Naive thymus-derived CD4-positive, alpha-beta T cell (primary cell): ENCODE results near the gene SELENOO. TPM values are rescaled to one million over a fixed set of nuclear protein-coding genes. Genes with fewer than 3 reads are reported as not detected.
A peak's percentile ranks its signal among the peaks of the same experiment; 100 is the strongest.

ENCODE experiments used
- ATAC-seq: fragments of 150-1000 bp; cut with Tn5 transposase; 2 replicates; pipeline ENCODE4 v1.10.0; 2021; ENCODE audit warnings: mild to moderate bottlenecking, moderate library complexity
- CTCF ChIA-PET: fragments of 350-600 bp; sonication (Branson Sonifier 250); formaldehyde crosslinking; loops from one replicate; lab custom pipeline; 2021; ENCODE audit warnings: antibody characterized with exemption; lab: Charles Lee
- POLR2A ChIA-PET: fragments of 350-600 bp; sonication (Branson Sonifier 250); formaldehyde crosslinking; loops from one replicate; lab custom pipeline; 2021; ENCODE audit warnings: antibody characterized with exemption, inconsistent platforms; lab: Charles Lee
- DNase-seq, 9 donors: peaks; one replicate each; pipeline versions ENCODE4 v3.0.0 to v3.0.0-alpha.2; 2020 to 2022; ENCODE audit warnings: mixed read lengths in 1 of 9
- H3K27ac ChIP-seq: one replicate; pipeline ENCODE4 v1.7.0; 2013; ENCODE audit warnings: mild to moderate bottlenecking, low read depth, low read length, moderate library complexity
- H3K27me3 ChIP-seq, 2 donors: one replicate each; pipeline ENCODE4 v1.7.0; 2013; ENCODE audit warnings: low read length in 2 of 2, mild to moderate bottlenecking in 2 of 2, moderate library complexity in 2 of 2; ENCODE audit not compliant: control insufficient read depth in 2 of 2, insufficient read depth in 2 of 2
- H3K36me3 ChIP-seq, 3 experiments: 1 replicate in 2 of 3; 2 replicates in 1 of 3; pipeline ENCODE4 v1.7.0; 2013; ENCODE audit warnings: low read length in 3 of 3, mild to moderate bottlenecking in 3 of 3, moderate library complexity in 1 of 3; ENCODE audit not compliant: insufficient read depth in 3 of 3, control insufficient read depth in 2 of 3
- H3K4me1 ChIP-seq, 2 donors: one replicate each; pipeline ENCODE4 v1.7.0; 2013; ENCODE audit warnings: low read length in 2 of 2, mild to moderate bottlenecking in 2 of 2, moderate library complexity in 1 of 2; ENCODE audit not compliant: control insufficient read depth in 2 of 2, insufficient read depth in 2 of 2
- H3K4me3 ChIP-seq: 2 replicates; pipeline ENCODE4 v1.7.0; 2013; ENCODE audit warnings: mild to moderate bottlenecking, low read length
- H3K9me3 ChIP-seq, 3 experiments: 1 replicate in 2 of 3; 2 replicates in 1 of 3; pipeline ENCODE4 v1.7.0; 2013; ENCODE audit warnings: low read length in 3 of 3; ENCODE audit not compliant: control insufficient read depth in 2 of 3
- H3K27ac Mint-ChIP-seq, 9 donors: one replicate each; pipeline ENCODE4 v1.8.0; 2020 to 2022; ENCODE audit warnings: mixed read lengths in 9 of 9, mild to moderate bottlenecking in 8 of 9, moderate library complexity in 5 of 9, inconsistent platforms in 2 of 9
- H3K27me3 Mint-ChIP-seq, 5 donors: one replicate each; pipeline ENCODE4 v1.8.0; 2021 to 2022; ENCODE audit warnings: mixed read lengths in 5 of 5, mild to moderate bottlenecking in 1 of 5
- H3K36me3 Mint-ChIP-seq, 5 donors: one replicate each; pipeline ENCODE4 v1.8.0; 2020 to 2022; ENCODE audit warnings: mixed read lengths in 5 of 5, mild to moderate bottlenecking in 3 of 5, inconsistent platforms in 1 of 5
- H3K4me1 Mint-ChIP-seq, 7 donors: one replicate each; pipeline ENCODE4 v1.8.0; 2020 to 2022; ENCODE audit warnings: mixed read lengths in 7 of 7, mild to moderate bottlenecking in 3 of 7, inconsistent platforms in 1 of 7
- H3K4me3 Mint-ChIP-seq, 10 donors: one replicate each; pipeline ENCODE4 v1.8.0; 2020 to 2022; ENCODE audit warnings: mild to moderate bottlenecking in 10 of 10, mixed read lengths in 10 of 10, moderate library complexity in 6 of 10, inconsistent platforms in 2 of 10
- H3K9me3 Mint-ChIP-seq, 11 donors: one replicate each; pipeline ENCODE4 v1.8.0; 2020 to 2022; ENCODE audit warnings: mixed read lengths in 11 of 11, mild to moderate bottlenecking in 4 of 11, inconsistent platforms in 1 of 11, moderate library complexity in 1 of 11
- intact Hi-C, 2 donors: fragments of 100-400 bp; cut with micrococcal nuclease; formaldehyde crosslinking; loops; one replicate each; pipeline ENCODE4 v1.15.1; 2023
- polyA plus RNA-seq, 2 donors: library from polyadenylated mRNA; unstranded; fragments of 300-500 nt; fragmentation: Illumina TruSeq; gene quantifications; one replicate each; pipeline ENCODE4 v1.2.3, GENCODE V29; 2021
- total RNA-seq, 6 experiments: library from RNA in 5 of 6; stranded (reverse) in 5 of 6; gene quantifications; 1 replicate in 5 of 6; 2 replicates in 1 of 6; pipeline ENCODE4 v1.2.3 and lab custom pipeline; 2021 to 2026

SELENOO gene
- total and polyA plus RNA-seq, 7 experiments from 2014 or later, result 3.4 to 36.6 (median 30.6) TPM

GRCh38 chr22:50171965-50172421 lies 28.8 kb upstream of the SELENOO start:
- Histone ChIP-seq H3K27ac (no peak overlapping the region), H3K9me3 (no peaks in the 10 kb centered on the region), H3K4me1 (no peaks in the 10 kb centered on the region), H3K27me3 (peaks cover 0 to 4% of the 10 kb centered on the region in 2 donors), H3K4me3 (no peak overlapping the region), H3K36me3 (no peaks in the 10 kb centered on the region)
- intact Hi-C loops, result loop anchor here (2.0 to 10.0 kb wide), 2 partner anchors 19 to 177 kb away; no protein-coding TSS in a partner anchor
- no peak for DNase-seq
- ATAC-seq, result no peak
- H3K4me1 Mint-ChIP-seq, result peaks cover 0 to 6% (median 2%) of the 10 kb centered on the region in 7 donors
- POLR2A ChIA-PET, result no interaction called here
- H3K27ac Mint-ChIP-seq, result peak overlapping the region in 1 of 9 donors; percentile 38
- CTCF ChIA-PET, result no interaction called here
- peak overlapping the region in 8 of 10 donors; percentile 17 to 83 (median 38) for H3K4me3 Mint-ChIP-seq
- peaks cover 20 to 47% (median 32%) of the 10 kb centered on the region in 5 donors for H3K27me3 Mint-ChIP-seq
- H3K9me3 Mint-ChIP-seq, result no peaks in the 10 kb centered on the region
- no peaks in the 10 kb centered on the region for H3K36me3 Mint-ChIP-seq

- peak overlapping the region in 2 of 10 donors; percentile 38 to 83 for H3K4me3 Mint-ChIP-seq
Observed at GRCh38 chr22:50173311-50173982, 27.4 kb upstream of the SELENOO start.

GRCh38 chr22:50173983-50174355 lies 26.8 kb upstream of the SELENOO start:
- Mint-ChIP-seq H3K27ac (no peak overlapping the region), H3K9me3 (peaks cover 0 to 3% (median 0%) of the 10 kb centered on the region in 11 donors), H3K4me3 (peak overlapping the region in 2 of 10 donors; percentile 8 to 38), H3K4me1 (peaks cover 0 to 4% (median 3%) of the 10 kb centered on the region in 7 donors), H3K36me3 (no peaks in the 10 kb centered on the region), H3K27me3 (peaks cover 8 to 40% (median 16%) of the 10 kb centered on the region in 5 donors)
- Histone ChIP-seq H3K36me3 (no peaks in the 10 kb centered on the region), H3K9me3 (no peaks in the 10 kb centered on the region), H3K27ac (no peak overlapping the region), H3K4me3 (no peak overlapping the region), H3K27me3 (peaks cover 0 to 4% of the 10 kb centered on the region in 2 donors), H3K4me1 (no peaks in the 10 kb centered on the region)
- ATAC-seq (no peak), DNase-seq (no peak)
- ChIA-PET POLR2A (no interaction called here), CTCF (no interaction called here)
- intact Hi-C loops, result loop anchor here in 1 of 2 donors (10.0 kb wide), 1 partner anchor 179 kb away; no protein-coding TSS in a partner anchor

More at GRCh38 chr22:50173311-50173982, 27.4 kb upstream of the SELENOO start:
- H3K4me1 Mint-ChIP-seq, result peaks cover 0 to 6% (median 3%) of the 10 kb centered on the region in 7 donors
- ChIA-PET POLR2A (no interaction called here), CTCF (no interaction called here)
- ATAC-seq (peak; percentile 51), DNase-seq (peak in 1 of 9 donors; percentile 6)
- Histone ChIP-seq H3K36me3 (no peaks in the 10 kb centered on the region), H3K27ac (no peak overlapping the region), H3K4me1 (no peaks in the 10 kb centered on the region), H3K9me3 (no peaks in the 10 kb centered on the region), H3K27me3 (peaks cover 0 to 4% of the 10 kb centered on the region in 2 donors), H3K4me3 (no peak overlapping the region)
- H3K36me3 Mint-ChIP-seq, result no peaks in the 10 kb centered on the region
- H3K27ac Mint-ChIP-seq, result no peak overlapping the region
- H3K9me3 Mint-ChIP-seq, result peaks cover 0 to 3% (median 0%) of the 10 kb centered on the region in 11 donors
- peaks cover 13 to 45% (median 21%) of the 10 kb centered on the region in 5 donors for H3K27me3 Mint-ChIP-seq
- intact Hi-C loops, result loop anchor here in 1 of 2 donors (10.0 kb wide), 1 partner anchor 179 kb away; no protein-coding TSS in a partner anchor

- Mint-ChIP-seq H3K36me3 (no peaks in the 10 kb centered on the region), H3K4me1 (peaks cover 0 to 4% (median 1%) of the 10 kb centered on the region in 7 donors), H3K27ac (no peak overlapping the region), H3K9me3 (peaks cover 0 to 3% (median 0%) of the 10 kb centered on the region in 11 donors), H3K27me3 (peaks cover 5 to 38% (median 14%) of the 10 kb centered on the region in 5 donors), H3K4me3 (no peak overlapping the region)
- no peaks in the 10 kb centered on the region for H3K9me3 ChIP-seq
- no peak for ATAC-seq
- no peaks in the 10 kb centered on the region for H3K36me3 ChIP-seq
- no peak overlapping the region for H3K4me3 ChIP-seq
- ChIA-PET CTCF (no interaction called here), POLR2A (no interaction called here)
- H3K4me1 ChIP-seq, result no peaks in the 10 kb centered on the region
- no peak overlapping the region for H3K27ac ChIP-seq
- intact Hi-C loops, result loop anchor here in 1 of 2 donors (1.0 to 10.0 kb wide), 2 partner anchors 9 to 180 kb away; no protein-coding TSS in a partner anchor
- H3K27me3 ChIP-seq, result no peaks in the 10 kb centered on the region
- DNase-seq, result peak in 1 of 9 donors; percentile 8
Observed at GRCh38 chr22:50174382-50175190, 26.2 kb upstream of the SELENOO start.

- intact Hi-C loops, result loop anchor here in 1 of 2 donors (1.0 to 10.0 kb wide), 2 partner anchors 8 to 180 kb away; no protein-coding TSS in a partner anchor
Observed at GRCh38 chr22:50175191-50175461, 25.7 kb upstream of the SELENOO start.

More at GRCh38 chr22:50175191-50175461, 25.7 kb upstream of the SELENOO start:
- Mint-ChIP-seq H3K9me3 (peaks cover 0 to 3% (median 0%) of the 10 kb centered on the region in 11 donors), H3K27ac (no peak overlapping the region), H3K27me3 (peaks cover 5 to 41% (median 17%) of the 10 kb centered on the region in 5 donors), H3K4me3 (peak overlapping the region in 1 of 10 donors; percentile 61), H3K4me1 (peaks cover 0 to 8% (median 4%) of the 10 kb centered on the region in 7 donors), H3K36me3 (no peaks in the 10 kb centered on the region)
- no peak for ATAC-seq
- Histone ChIP-seq H3K4me3 (no peak overlapping the region), H3K27me3 (no peaks in the 10 kb centered on the region), H3K36me3 (no peaks in the 10 kb centered on the region), H3K4me1 (no peaks in the 10 kb centered on the region), H3K9me3 (no peaks in the 10 kb centered on the region), H3K27ac (no peak overlapping the region)
- no peak for DNase-seq
- CTCF ChIA-PET, result no interaction called here
- POLR2A ChIA-PET, result interaction anchor here (0.6 to 2.0 kb wide), 2 partner anchors 12 to 13 kb away, joined by 3 to 5 read pairs; no protein-coding TSS in a partner anchor
